GM12874 (cell line): ENCODE measurements around the gene LRCH1.

Experiments
- TF ChIP-seq, protein P1 (sequence below): IDR thresholded peaks from 2 replicates; pipeline ENCODE4 v1.5.1; 2011; ENCODE audit warnings: low read depth, mild to moderate bottlenecking, control low read depth, low read length, moderate library complexity; ENCODE audit not compliant: insufficient read depth

LRCH1 gene

DNA sequence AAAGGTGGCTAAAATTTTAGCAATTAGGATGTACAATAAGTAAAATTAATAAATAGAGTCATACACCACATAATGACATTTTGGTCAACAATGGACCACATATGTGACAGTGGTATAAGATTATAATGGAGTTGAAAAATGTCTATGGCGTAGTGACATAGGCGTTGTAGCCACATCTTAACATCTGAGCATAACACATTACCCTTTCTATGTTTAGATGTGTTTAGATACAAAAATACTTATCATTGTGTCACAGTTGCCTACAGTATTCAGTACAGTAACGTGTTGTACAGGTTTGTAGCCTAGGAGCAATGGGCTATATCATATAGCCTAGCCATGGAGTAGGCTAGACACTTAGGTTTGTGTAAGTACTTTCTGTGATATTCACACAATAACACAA is 111.2 kb downstream of the LRCH1 start:
- TF ChIP-seq, protein P1, sequence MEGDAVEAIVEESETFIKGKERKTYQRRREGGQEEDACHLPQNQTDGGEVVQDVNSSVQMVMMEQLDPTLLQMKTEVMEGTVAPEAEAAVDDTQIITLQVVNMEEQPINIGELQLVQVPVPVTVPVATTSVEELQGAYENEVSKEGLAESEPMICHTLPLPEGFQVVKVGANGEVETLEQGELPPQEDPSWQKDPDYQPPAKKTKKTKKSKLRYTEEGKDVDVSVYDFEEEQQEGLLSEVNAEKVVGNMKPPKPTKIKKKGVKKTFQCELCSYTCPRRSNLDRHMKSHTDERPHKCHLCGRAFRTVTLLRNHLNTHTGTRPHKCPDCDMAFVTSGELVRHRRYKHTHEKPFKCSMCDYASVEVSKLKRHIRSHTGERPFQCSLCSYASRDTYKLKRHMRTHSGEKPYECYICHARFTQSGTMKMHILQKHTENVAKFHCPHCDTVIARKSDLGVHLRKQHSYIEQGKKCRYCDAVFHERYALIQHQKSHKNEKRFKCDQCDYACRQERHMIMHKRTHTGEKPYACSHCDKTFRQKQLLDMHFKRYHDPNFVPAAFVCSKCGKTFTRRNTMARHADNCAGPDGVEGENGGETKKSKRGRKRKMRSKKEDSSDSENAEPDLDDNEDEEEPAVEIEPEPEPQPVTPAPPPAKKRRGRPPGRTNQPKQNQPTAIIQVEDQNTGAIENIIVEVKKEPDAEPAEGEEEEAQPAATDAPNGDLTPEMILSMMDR, result no peak

DNA sequence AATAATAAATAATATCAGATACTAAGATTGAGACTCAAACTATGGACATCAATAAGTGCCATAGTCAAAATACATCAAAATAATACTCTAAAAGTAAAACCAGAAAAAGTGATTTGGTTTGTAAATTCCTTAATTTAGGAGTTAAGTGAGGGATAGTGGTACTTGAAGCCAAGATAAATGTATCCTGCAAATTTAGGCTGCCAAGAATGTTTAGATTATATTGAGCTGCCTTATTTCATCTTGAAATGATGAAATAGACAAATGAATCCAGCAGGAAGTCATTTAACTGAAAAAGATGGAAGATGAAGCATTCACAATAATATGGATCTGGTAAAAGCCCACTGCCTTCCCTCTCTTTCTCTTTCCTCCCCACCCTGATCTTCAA is 112.3 kb downstream of the LRCH1 start:
- TF ChIP-seq, protein P1, result no peak

DNA sequence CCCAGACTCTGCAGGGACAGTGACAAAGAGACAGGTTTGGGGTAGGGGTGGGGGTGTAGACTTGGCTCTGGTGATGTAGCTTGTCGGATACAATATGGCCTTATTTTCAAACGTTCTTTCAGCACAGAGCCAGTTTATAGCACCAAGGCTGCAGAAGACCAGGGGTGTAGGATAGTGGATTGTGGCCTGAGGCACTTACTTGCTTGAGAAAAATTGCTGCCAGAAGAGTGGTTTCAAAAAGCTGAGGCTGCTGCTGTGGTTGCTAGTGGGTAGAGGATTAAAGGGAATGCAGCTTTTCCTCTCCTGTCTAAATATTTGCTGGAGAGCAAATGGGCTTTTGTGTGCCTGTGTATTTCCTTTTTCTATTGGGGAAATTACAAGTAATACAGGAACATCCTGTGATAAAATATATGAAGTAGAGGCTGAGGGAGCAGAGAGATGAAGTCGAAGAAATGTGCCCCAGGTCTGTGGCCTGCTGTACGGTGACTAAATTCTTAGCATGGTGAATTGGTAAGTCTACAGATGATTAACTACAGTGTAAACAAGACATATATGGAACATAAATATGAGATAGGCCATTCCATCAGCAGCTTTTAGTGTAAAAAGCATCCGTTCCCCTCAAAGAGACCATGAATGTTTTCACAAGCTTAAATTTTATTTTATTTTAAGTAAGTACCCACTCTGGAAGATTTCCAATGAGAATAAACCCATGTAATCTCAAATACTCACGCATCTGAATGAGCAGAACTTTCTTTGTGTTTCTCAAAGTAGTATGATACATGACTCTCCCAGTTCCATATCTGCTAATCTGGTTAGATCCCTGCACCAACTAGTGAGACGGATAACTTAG is 112.9 kb downstream of the LRCH1 start:
- TF ChIP-seq, protein P1, result no peak

DNA sequence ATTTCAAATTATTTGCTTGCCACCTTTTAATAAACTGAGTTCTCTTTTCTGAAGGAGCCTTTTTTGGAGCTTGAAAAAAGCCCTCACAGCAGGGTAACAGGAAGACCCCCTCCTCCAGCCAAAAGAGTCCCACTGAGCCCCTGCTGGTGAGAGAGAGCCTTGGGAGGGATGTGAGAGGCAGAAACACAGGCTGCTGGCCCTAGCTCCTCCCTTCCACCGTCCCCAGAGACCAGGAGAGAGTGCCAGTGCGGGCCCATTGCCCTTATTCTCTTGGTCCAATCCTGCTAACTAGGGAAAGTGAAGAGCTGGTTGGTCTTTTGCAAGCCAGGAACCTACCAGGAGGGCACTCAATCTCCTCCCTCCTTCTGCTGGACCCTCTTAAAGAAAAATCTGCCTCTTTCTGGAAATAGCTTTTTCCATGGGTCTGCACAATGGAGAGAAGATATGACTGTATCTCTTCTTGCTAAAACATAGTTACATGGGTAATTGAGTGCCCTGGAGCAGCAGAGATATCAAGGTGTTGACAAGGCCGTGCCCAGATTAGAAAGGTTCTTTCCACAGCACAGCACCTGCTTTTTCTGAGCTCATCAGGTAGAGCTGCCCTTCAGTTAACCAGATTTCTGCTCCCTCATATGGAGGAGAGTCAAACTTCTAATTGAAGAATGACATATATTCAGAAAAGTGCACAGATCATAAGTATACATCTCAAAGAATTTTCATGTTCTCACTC is 113.9 kb downstream of the LRCH1 start:
- TF ChIP-seq, protein P1, result no peak

DNA sequence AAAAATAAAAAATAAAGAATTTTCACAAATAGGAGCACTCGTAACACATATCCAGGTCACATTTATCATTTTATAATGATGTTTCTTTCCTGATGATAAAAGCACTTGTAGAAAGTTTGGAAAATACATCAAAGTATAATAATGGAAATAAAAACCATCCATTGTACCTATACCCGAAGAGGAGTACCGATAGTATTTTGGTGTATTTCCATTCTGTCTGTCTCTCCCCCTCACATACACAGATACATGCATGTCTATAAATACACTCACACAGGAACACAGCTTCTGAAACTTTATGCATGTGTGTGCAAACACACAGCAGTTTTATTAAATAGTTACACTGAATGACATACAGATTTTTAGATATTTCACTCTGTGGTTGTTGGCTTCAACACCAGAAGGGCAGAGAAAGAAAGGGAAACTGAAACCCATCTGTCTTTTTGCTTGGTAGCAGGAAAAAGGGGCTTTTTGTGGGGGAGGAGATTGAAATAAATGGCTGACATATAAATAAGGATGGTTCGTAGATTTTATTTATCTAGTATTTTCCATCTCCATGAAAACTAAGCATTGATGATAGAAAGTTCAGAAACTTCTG is 114.8 kb downstream of the LRCH1 start:
- TF ChIP-seq, protein P1, result no peak

DNA sequence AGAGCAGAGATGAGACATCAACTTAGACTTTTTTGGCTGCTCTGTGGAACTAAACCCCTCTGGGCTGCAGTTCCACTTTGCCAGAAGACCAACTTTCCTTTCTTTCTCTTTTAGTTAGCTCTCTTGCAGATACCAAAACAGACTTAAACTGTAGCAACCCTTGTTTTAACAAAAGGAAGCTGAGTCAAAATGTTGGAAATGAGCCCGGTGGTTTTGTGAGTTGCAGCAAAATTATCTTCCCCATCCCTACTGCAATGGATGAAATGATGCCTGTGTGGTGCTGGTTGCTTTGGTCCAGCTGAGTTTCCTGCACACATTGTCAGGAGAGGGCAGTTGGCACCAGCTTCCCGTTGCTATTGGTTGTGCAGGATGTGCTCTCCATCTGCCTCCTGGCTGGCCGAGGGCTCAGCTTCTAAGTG is 115.3 kb downstream of the LRCH1 start:
- TF ChIP-seq, protein P1, result no peak

DNA sequence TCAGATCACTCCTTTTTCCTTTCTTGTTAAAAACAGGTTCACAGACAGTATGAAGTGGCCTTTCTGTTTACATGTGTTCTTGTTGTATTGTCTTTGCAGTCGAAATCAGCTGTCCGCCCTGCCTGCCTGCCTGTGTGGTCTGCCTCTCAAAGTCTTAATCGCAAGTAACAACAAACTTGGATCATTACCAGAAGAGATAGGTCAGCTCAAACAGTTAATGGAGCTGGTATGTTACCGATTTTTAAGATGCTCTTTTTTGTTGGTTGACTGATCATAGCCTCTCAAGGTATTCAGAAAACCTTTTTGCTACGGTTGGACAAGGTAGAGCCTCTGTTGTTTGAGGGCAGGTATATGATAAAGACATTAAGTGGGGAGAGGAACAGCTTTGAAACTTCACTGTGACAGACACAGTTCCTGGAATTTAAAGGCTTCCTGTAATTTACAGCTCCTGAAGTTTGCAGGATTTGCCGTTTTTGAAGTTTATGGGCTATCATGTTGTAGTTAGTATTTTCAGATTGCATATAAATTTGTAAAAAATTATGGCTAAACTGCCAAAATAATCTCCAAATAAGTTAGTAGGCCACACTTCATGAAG is 116.1 kb downstream of the LRCH1 start:
- TF ChIP-seq, protein P1, result no peak
